Keratinocyte (primary cell): ENCODE results near the gene MIEF1.

Experiments used
- EZH2 ChIP-seq: IDR thresholded peaks from one replicate; pipeline ENCODE4 v1.6.1; 2012; ENCODE audit warnings: inconsistent platforms, mild to moderate bottlenecking, low read length, moderate library complexity
- TF ChIP-seq, protein P1 (sequence below), 3 experiments: IDR thresholded peaks in 1 of 3; conservative IDR thresholded peaks in 1 of 3; optimal IDR thresholded peaks in 1 of 3; 2 replicates in 2 of 3; 3 replicates in 1 of 3; pipeline versions ENCODE3 to v1.5.1; 2011; ENCODE audit warnings: low read length in 3 of 3, mild to moderate bottlenecking in 3 of 3, moderate library complexity in 2 of 3, control low read depth in 1 of 3, inconsistent platforms in 1 of 3; ENCODE audit not compliant: insufficient read depth in 2 of 3; ENCODE audit errors: extremely low read depth in 1 of 3

DNA sequence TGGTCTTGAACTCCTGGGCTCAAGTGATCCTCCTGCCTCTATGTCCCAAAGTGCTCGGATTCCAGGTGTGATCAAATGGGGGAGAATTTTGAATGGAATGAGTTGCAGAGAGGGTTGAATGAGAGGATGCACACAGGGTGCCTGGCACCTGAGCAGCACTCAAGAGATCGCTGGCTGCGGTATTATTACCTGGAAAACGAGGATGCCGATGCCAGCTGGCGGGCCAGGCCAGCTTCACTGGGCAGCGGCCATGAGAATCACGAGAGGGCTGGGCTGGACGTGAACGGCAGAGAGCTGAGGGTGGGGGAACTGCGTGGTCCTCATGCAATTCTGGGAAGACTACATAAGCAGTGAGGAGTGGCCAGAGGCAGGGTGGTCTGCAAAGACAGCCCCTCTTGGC is 42.4 kb upstream of the MIEF1 start:
- TF ChIP-seq, protein P1, sequence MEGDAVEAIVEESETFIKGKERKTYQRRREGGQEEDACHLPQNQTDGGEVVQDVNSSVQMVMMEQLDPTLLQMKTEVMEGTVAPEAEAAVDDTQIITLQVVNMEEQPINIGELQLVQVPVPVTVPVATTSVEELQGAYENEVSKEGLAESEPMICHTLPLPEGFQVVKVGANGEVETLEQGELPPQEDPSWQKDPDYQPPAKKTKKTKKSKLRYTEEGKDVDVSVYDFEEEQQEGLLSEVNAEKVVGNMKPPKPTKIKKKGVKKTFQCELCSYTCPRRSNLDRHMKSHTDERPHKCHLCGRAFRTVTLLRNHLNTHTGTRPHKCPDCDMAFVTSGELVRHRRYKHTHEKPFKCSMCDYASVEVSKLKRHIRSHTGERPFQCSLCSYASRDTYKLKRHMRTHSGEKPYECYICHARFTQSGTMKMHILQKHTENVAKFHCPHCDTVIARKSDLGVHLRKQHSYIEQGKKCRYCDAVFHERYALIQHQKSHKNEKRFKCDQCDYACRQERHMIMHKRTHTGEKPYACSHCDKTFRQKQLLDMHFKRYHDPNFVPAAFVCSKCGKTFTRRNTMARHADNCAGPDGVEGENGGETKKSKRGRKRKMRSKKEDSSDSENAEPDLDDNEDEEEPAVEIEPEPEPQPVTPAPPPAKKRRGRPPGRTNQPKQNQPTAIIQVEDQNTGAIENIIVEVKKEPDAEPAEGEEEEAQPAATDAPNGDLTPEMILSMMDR (optimal IDR thresholded peaks at IDR 0.05 in 1 of 3, IDR thresholded peaks at IDR 0.05 in 1 of 3, conservative IDR thresholded peaks at IDR 0.05 in 1 of 3; ENCODE audit: extremely low read depth in 1 of 3, insufficient read depth in 2 of 3, low read length in 3 of 3) = no peak
- TF ChIP-seq EZH2 = no peak
